Measurements from ENCODE around the gene MRPL33.

The MRPL33 gene

GRCh38 chr2:27771548-27772335 is at the start of gene MRPL33:
TSS of gene MRPL33 (plus strand) at chr2:27771719. CDS start at chr2:27771778, 59 bp downstream.
- TF ChIP-seq CTCF (IDR thresholded peaks at IDR 0.05; ENCODE audit: control insufficient read depth, extremely low read depth, insufficient read depth) = no peak
- peak within 1 kb of the TSS; percentile 92 for H3K4me3 ChIP-seq (ENCODE audit: low read depth, low read length)
- DNase-seq (ENCODE audit: low read depth) = peak; percentile 70

- TF ChIP-seq CTCF (IDR thresholded peaks at IDR 0.05; ENCODE audit: control insufficient read depth, extremely low read depth, insufficient read depth) = no peak
These were observed 49.5 kb upstream of the MRPL33 start for GRCh38 chr2:27721884-27722485.

GRCh38 chr2:27723372-27724144 is 48.0 kb upstream of the MRPL33 start:
- DNase-seq (ENCODE audit: low read depth) = peak; percentile 22

More at GRCh38 chr2:27721884-27722485, 49.5 kb upstream of the MRPL33 start:
- DNase-seq (ENCODE audit: low read depth) = no peak
- H3K4me3 ChIP-seq (ENCODE audit: low read depth, low read length) = no peak overlapping the region

GRCh38 chr2:27724191-27724590 is 47.3 kb upstream of the MRPL33 start:
- no peak overlapping the region for H3K4me3 ChIP-seq (ENCODE audit: low read depth, low read length)
- TF ChIP-seq CTCF (IDR thresholded peaks at IDR 0.05; ENCODE audit: control insufficient read depth, extremely low read depth, insufficient read depth) = no peak
- DNase-seq (ENCODE audit: low read depth) = no peak

More at GRCh38 chr2:27723372-27724144, 48.0 kb upstream of the MRPL33 start:
- no peak overlapping the region for H3K4me3 ChIP-seq (ENCODE audit: low read depth, low read length)
- peak; percentile 72 for TF ChIP-seq CTCF (IDR thresholded peaks at IDR 0.05; ENCODE audit: control insufficient read depth, extremely low read depth, insufficient read depth)

GRCh38 chr2:27724905-27725701 is 46.4 kb upstream of the MRPL33 start:
- TF ChIP-seq CTCF (IDR thresholded peaks at IDR 0.05; ENCODE audit: control insufficient read depth, extremely low read depth, insufficient read depth) = no peak
- no peak overlapping the region for H3K4me3 ChIP-seq (ENCODE audit: low read depth, low read length)
- no peak for DNase-seq (ENCODE audit: low read depth)

GRCh38 chr2:27727257-27727656 is 44.3 kb upstream of the MRPL33 start:
- no peak overlapping the region for H3K4me3 ChIP-seq (ENCODE audit: low read depth, low read length)
- TF ChIP-seq CTCF (IDR thresholded peaks at IDR 0.05; ENCODE audit: control insufficient read depth, extremely low read depth, insufficient read depth) = no peak
- no peak for DNase-seq (ENCODE audit: low read depth)

Measured in LNCaP clone FGC (cell line).